Hypothalamus (tissue), 51 donors: ENCODE data around the gene STK10.
A peak's percentile ranks its signal among the peaks of the same experiment; 100 is the strongest.
"Not testable (repeated sequence)": the region's sequence is repeated elsewhere in the genome, so short reads cannot be mapped to it uniquely, and the experiment has no call there.

Experiments used
- DNase-seq, 51 donors: peaks; one replicate each; lab custom pipeline; 2025; lab: John Stamatoyannopoulos, UW

The STK10 gene

GRCh38 chr5:172188033-172188892 lies at the start of gene STK10:
TSS of gene STK10 (minus strand) at chr5:172188224. CDS start at chr5:172188042, 182 bp downstream.
- DNase-seq: peak in 50 of 51 donors; percentile 51 to 95 (median 88)

- DNase-seq: peak in 1 of 51 donors; percentile 20
Observed at GRCh38 chr5:172235827-172236736, 48.1 kb upstream of the STK10 start.

- DNase-seq: no peak
Observed at GRCh38 chr5:172235132-172235780, 47.2 kb upstream of the STK10 start.

- no peak for DNase-seq
Observed at GRCh38 chr5:172234031-172234430, 46.0 kb upstream of the STK10 start.

GRCh38 chr5:172229904-172230303 lies 41.9 kb upstream of the STK10 start:
- DNase-seq: no peak

GRCh38 chr5:172224996-172225395 lies 37.0 kb upstream of the STK10 start:
- DNase-seq: no peak

GRCh38 chr5:172223901-172224873 lies 36.2 kb upstream of the STK10 start:
- no peak for DNase-seq

GRCh38 chr5:172219296-172219695 lies 31.3 kb upstream of the STK10 start:
- no peak for DNase-seq

- no peak for DNase-seq
Observed at GRCh38 chr5:172216345-172216744, 28.3 kb upstream of the STK10 start.

- DNase-seq: no peak
Observed at GRCh38 chr5:172213126-172213525, 25.1 kb upstream of the STK10 start.

GRCh38 chr5:172211676-172212075 lies 23.7 kb upstream of the STK10 start:
- DNase-seq: no peak

- no peak for DNase-seq
Observed at GRCh38 chr5:172209714-172210113, 21.7 kb upstream of the STK10 start.

GRCh38 chr5:172207511-172207910 lies 19.5 kb upstream of the STK10 start:
- DNase-seq: no peak

GRCh38 chr5:172205984-172206383 lies 18.0 kb upstream of the STK10 start:
- not testable (repeated sequence) for DNase-seq

- no peak for DNase-seq
Observed at GRCh38 chr5:172200476-172200875, 12.5 kb upstream of the STK10 start.

- no peak for DNase-seq
Observed at GRCh38 chr5:172199446-172199845, 11.4 kb upstream of the STK10 start.

- DNase-seq: not testable (repeated sequence)
Observed at GRCh38 chr5:172197775-172198174, 9.8 kb upstream of the STK10 start.

- DNase-seq: no peak
Observed at GRCh38 chr5:172194985-172195774, 7.2 kb upstream of the STK10 start.

- no peak for DNase-seq
Observed at GRCh38 chr5:172193872-172194271, 5.8 kb upstream of the STK10 start, which contains the start of gene EFCAB9. TSS of gene EFCAB9 (plus strand) at chr5:172194172. CDS start at chr5:172194173, 1 bp downstream.
